A673 (cell line): ENCODE measurements around the gene UBE2E2. TPM values are rescaled to one million over a fixed set of nuclear protein-coding genes. Genes with fewer than 3 reads are reported as not detected.

Experiments
- BruUV-seq: library from RNA; stranded (reverse); fragments of 400-500 nt; replicated peaks from 2 replicates; lab custom pipeline; 2021; lab: Mats Ljungman, UMichigan
- CTCF ChIA-PET: fragments of 300-600 bp; sonication (Branson Sonifier 250); formaldehyde crosslinking; loops from one replicate; lab custom pipeline; 2022; ENCODE audit warnings: antibody characterized with exemption; lab: Charles Lee
- POLR2A ChIA-PET: fragments of 300-600 bp; sonication (Branson Sonifier 250); formaldehyde crosslinking; loops from one replicate; lab custom pipeline; 2022; ENCODE audit warnings: antibody characterized with exemption; ENCODE audit not compliant: low non-redundant PET; lab: Charles Lee
- DNase-seq: peaks from one replicate; pipeline ENCODE4 v3.0.0-alpha.2; 2015; ENCODE audit warnings: low spot score
- H3K27ac ChIP-seq: fragments of 200-600 bp; sonication (generic); 2 replicates; pipeline ENCODE4 v1.5.1; 2016; ENCODE audit warnings: mixed run types, low read depth, mild to moderate bottlenecking, mixed read lengths, antibody characterized with exemption, low read length; ENCODE audit not compliant: poor library complexity, severe bottlenecking
- H3K27me3 ChIP-seq: fragments of 200-600 bp; sonication (generic); replicated peaks from 2 replicates; pipeline ENCODE4 v1.6.1; 2017; ENCODE audit warnings: mixed run types, low read depth, mild to moderate bottlenecking, mixed read lengths, antibody characterized with exemption, low read length; ENCODE audit not compliant: insufficient read depth, poor library complexity
- H3K36me3 ChIP-seq: fragments of 200-600 bp; sonication (generic); 2 replicates; pipeline ENCODE4 v1.6.1; 2016; ENCODE audit warnings: mixed run types, mild to moderate bottlenecking, mixed read lengths, antibody characterized with exemption, low read length; ENCODE audit not compliant: insufficient read depth, poor library complexity, severe bottlenecking
- H3K4me1 ChIP-seq: fragments of 200-600 bp; sonication (generic); 2 replicates; pipeline ENCODE4 v1.6.1; 2017; ENCODE audit warnings: mixed run types, mild to moderate bottlenecking, mixed read lengths, antibody characterized with exemption, low read length; ENCODE audit not compliant: insufficient read depth, poor library complexity, severe bottlenecking
- H3K4me3 ChIP-seq: fragments of 200-600 bp; sonication (generic); 2 replicates; pipeline ENCODE4 v1.5.1; 2016; ENCODE audit warnings: low read depth, mixed run types, mild to moderate bottlenecking, mixed read lengths, low read length; ENCODE audit not compliant: poor library complexity, severe bottlenecking
- H3K9me3 ChIP-seq: fragments of 200-600 bp; sonication (generic); 2 replicates; pipeline ENCODE4 v1.6.1; 2016; ENCODE audit warnings: mixed run types, low read depth, mild to moderate bottlenecking, mixed read lengths, antibody characterized with exemption, low read length; ENCODE audit not compliant: poor library complexity, severe bottlenecking
- CTCF ChIP-seq: fragments of 300-800, 200-600 bp; sonication (generic); conservative IDR thresholded peaks from 2 replicates; pipeline ENCODE4 v1.5.1; 2017; ENCODE audit warnings: low read depth, mild to moderate bottlenecking, antibody characterized with exemption, low read length, moderate library complexity, mixed read lengths
- EZH2 ChIP-seq: fragments of 200-600 bp; sonication (generic); IDR thresholded peaks from 2 replicates; pipeline ENCODE4 v1.6.1; 2017; ENCODE audit warnings: borderline replicate concordance, low read depth, mild to moderate bottlenecking, mixed read lengths, antibody characterized with exemption, low read length; ENCODE audit not compliant: poor library complexity, severe bottlenecking
- intact Hi-C: fragments of 100-400 bp; cut with micrococcal nuclease; formaldehyde crosslinking; loops from one replicate; pipeline ENCODE4 v1.10.0; 2022; ENCODE audit not compliant: unreplicated experiment
- total RNA-seq: library from RNA; stranded (reverse); gene quantifications from 2 replicates; pipeline ENCODE4 v1.2.3, GENCODE V29; 2021

UBE2E2 gene
- total RNA-seq, 1 experiment from 2014 or later, result 2.0 TPM

DNA sequence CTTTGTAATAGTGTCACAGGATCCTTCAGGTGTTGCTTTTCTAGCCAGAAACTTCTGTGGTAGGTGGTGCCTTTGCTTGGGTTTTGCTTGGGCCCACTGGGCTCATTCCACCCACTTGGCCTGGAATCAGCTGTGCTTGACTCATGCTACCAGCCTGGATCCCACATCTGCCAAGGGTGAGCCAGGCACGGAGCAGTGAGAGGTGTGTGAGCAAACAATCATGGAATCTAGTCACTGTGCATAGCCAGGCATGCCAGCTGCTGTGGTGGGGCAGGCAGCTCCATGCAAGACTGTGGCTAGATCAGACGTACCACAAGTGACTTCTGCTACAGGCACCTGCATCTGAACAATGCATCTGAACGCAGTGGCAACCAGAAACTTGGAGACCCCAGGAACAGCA is 275.9 kb downstream of the UBE2E2 start:
- no peak for DNase-seq
- no peak for TF ChIP-seq CTCF
- TF ChIP-seq EZH2, result no peak
- ChIA-PET POLR2A (no interaction called here), CTCF (no interaction called here)
- intact Hi-C loops, result no loop called here
- BruUV-seq, result no TSS peak
- no peaks in the 10 kb centered on the region for H3K27me3 ChIP-seq
- H3K27ac ChIP-seq, result no peak overlapping the region
- H3K4me1 ChIP-seq, result no peaks in the 10 kb centered on the region
- no peak overlapping the region for H3K4me3 ChIP-seq
- H3K9me3 ChIP-seq, result no peaks in the 10 kb centered on the region
- no peaks in the 10 kb centered on the region for H3K36me3 ChIP-seq

DNA sequence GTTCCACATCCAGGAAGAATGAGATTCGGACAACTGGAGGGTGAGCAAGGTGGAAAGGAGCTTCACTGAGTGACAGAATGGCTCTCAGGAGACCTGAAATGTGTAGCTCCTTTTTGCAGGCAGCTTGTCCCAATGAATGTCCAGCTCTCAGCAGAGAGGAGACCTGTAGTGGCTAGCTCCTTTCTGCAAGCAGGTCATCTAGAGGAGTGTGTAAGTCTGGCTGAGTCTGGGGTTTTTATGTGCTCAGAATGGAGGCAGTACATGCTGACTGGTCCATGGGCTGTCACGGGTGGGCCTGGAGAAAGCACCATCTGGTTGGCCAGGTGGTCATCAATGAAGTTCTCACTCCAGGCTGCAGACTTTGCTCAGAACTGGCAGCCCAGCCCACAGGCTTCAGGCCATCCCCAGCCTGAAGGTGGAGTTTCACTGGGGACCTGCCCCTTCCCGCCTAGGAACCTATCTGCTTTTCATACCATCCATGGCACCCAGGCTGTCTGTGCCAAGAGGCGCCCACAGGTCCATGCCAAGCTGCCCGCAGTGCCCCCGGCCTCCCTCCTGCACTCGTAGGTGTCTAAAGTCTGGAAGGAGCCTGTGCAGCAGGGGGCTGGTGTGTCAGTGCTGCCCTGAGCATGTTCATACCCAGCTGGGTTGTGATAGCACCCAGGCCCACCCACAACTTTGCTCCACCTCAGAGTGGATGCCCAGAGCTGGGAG is 276.6 kb downstream of the UBE2E2 start:
- Histone ChIP-seq H3K9me3 (no peaks in the 10 kb centered on the region), H3K27ac (no peak overlapping the region), H3K36me3 (no peaks in the 10 kb centered on the region), H3K4me3 (no peak overlapping the region), H3K27me3 (no peaks in the 10 kb centered on the region), H3K4me1 (no peaks in the 10 kb centered on the region)
- no peak for DNase-seq
- no TSS peak for BruUV-seq
- ChIA-PET CTCF (no interaction called here), POLR2A (no interaction called here)
- TF ChIP-seq EZH2 (no peak), CTCF (no peak)
- intact Hi-C loops, result no loop called here

DNA sequence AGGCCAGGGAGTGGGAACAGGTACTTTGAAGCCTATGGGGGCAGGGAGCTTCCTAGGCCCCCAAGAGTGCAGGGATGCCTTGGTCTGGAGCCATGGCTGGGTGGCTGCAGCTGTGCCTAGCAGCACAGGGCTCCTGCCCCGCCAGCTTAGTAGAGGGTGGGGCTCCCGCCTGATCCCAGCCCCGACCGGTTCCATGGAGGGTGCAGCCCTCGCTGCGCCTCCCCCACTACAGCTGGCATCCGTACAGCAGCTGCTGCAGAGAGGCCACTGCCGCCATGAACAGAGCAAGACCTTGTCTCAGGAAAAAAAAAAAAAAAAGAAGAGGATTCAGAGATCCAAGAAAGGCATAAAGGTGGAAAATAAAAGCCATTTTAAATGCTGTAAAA is 277.2 kb downstream of the UBE2E2 start:
- no peaks in the 10 kb centered on the region for H3K36me3 ChIP-seq
- no peak overlapping the region for H3K4me3 ChIP-seq
- H3K4me1 ChIP-seq, result no peaks in the 10 kb centered on the region
- no peak overlapping the region for H3K27ac ChIP-seq
- DNase-seq, result no peak
- intact Hi-C loops, result no loop called here
- H3K9me3 ChIP-seq, result no peaks in the 10 kb centered on the region
- H3K27me3 ChIP-seq, result no peaks in the 10 kb centered on the region
- TF ChIP-seq EZH2, result no peak
- no peak for TF ChIP-seq CTCF
- no TSS peak for BruUV-seq
- ChIA-PET CTCF (no interaction called here), POLR2A (no interaction called here)
